Measurements from ENCODE around the gene TBC1D8B.

- TF ChIP-seq CTCF (IDR thresholded peaks at IDR 0.05) (no peak), POLR2A (IDR thresholded peaks at IDR 0.05) (no peak)
These were observed 100.2 kb downstream of the TBC1D8B start for GRCh38 chrX:106902684-106903083.

All from thyroid gland (tissue), 4 donors.